A549 (cell line): ENCODE measurements around the gene LRRC4B. TPM values are rescaled to one million over a fixed set of nuclear protein-coding genes. Genes with fewer than 3 reads are reported as not detected.
A peak's percentile ranks its signal among the peaks of the same experiment; 100 is the strongest.

Experiments used
- ATAC-seq, 2 experiments: fragments of 200-7000 bp in 1 of 2; fragments of >200 bp in 1 of 2; cut with Nextera tagmentation in 1 of 2; cut with Tn5 transposase in 1 of 2; 3 replicates each; pipeline versions ENCODE4 v1.8.0 to v1.9.1; 2018 to 2020; ENCODE audit warnings: mild to moderate bottlenecking in 1 of 2, moderate library complexity in 1 of 2
- CTCF ChIA-PET: fragments of 300-600 bp; sonication (Branson Sonifier 250); formaldehyde crosslinking; extraction: SDS; loops from one replicate; lab custom pipeline; 2021; ENCODE audit warnings: antibody characterized with exemption, inconsistent platforms; lab: Yijun Ruan, JAX
- POLR2A ChIA-PET: fragments of 350-600 bp; formaldehyde crosslinking; extraction: SDS; loops from one replicate; lab custom pipeline; 2021; ENCODE audit warnings: antibody characterized with exemption, inconsistent platforms; lab: Yijun Ruan, JAX
- DNase-seq, 2 experiments: peaks; one replicate each; pipeline versions ENCODE4 v3.0.0 to v3.0.0-alpha.2; 2011 to 2016; ENCODE audit warnings: low read depth in 1 of 2, low spot score in 1 of 2
- FAIRE-seq: peaks from 2 replicates; lab custom pipeline; 2011; peaks lifted over from hg19 to GRCh38; lab: Jason Lieb, UNC
- H3K27ac ChIP-seq, 2 experiments: fragments of >200 bp; sonication (Bioruptor Twin); formaldehyde crosslinking; 3 replicates each; pipeline ENCODE4 v1.5.1; 2016 to 2017
- H3K4me1 ChIP-seq: fragments of >200 bp; sonication (Bioruptor Twin); formaldehyde crosslinking; 3 replicates; pipeline ENCODE4 v1.6.1; 2016
- H3K4me2 ChIP-seq: fragments of >200 bp; sonication (Bioruptor Twin); formaldehyde crosslinking; 3 replicates; pipeline ENCODE4 v1.6.1; 2016
- H3K4me3 ChIP-seq: fragments of >200 bp; sonication (Bioruptor Twin); formaldehyde crosslinking; 3 replicates; pipeline ENCODE4 v1.5.1; 2016
- H3K9me3 ChIP-seq: fragments of >200 bp; sonication (Bioruptor Twin); formaldehyde crosslinking; 3 replicates; pipeline ENCODE4 v1.6.1; 2016
- ATOH8 ChIP-seq: fragments of 250-450 bp; sonication (Bioruptor Pico); IDR thresholded peaks from 2 replicates; pipeline ENCODE4 v1.5.0; 2020; ENCODE audit warnings: low read depth, mild to moderate bottlenecking, moderate library complexity
- BCL3 ChIP-seq: fragments of >200 bp; sonication (Bioruptor Twin); formaldehyde crosslinking; IDR thresholded peaks from 3 replicates; pipeline ENCODE4 v1.6.1; 2016
- CBX2 ChIP-seq: fragments of 200-600 bp; sonication (generic); IDR thresholded peaks from 2 replicates; pipeline ENCODE4 v1.6.1; 2016; ENCODE audit warnings: low read depth, mild to moderate bottlenecking, borderline replicate concordance
- CBX8 ChIP-seq: fragments of 200-600 bp; sonication (generic); IDR thresholded peaks from 2 replicates; pipeline ENCODE4 v1.6.1; 2016
- CEBPB ChIP-seq, 2 experiments: fragments of >200 bp in 1 of 2; sonication (Bioruptor Twin) in 1 of 2; formaldehyde crosslinking in 1 of 2; IDR thresholded peaks; 2 replicates each; pipeline ENCODE4 v1.6.1; 2012 to 2016
- CHD4 ChIP-seq: fragments of 200-600 bp; sonication (generic); IDR thresholded peaks from 2 replicates; pipeline ENCODE4 v1.6.1; 2016; ENCODE audit warnings: antibody characterized with exemption, mild to moderate bottlenecking, borderline replicate concordance
- EHF ChIP-seq: fragments of 250-450 bp; sonication (Bioruptor Pico); IDR thresholded peaks from 2 replicates; pipeline ENCODE4 v1.5.0; 2020; ENCODE audit warnings: mild to moderate bottlenecking
- EHMT2 ChIP-seq: fragments of 200-600 bp; sonication (generic); IDR thresholded peaks from 2 replicates; pipeline ENCODE4 v1.6.1; 2016; ENCODE audit warnings: antibody characterized with exemption, low read depth, mild to moderate bottlenecking, moderate library complexity
- ELK1 ChIP-seq: fragments of 150-350 bp; IDR thresholded peaks from 2 replicates; pipeline ENCODE4 v1.6.1; 2014; ENCODE audit warnings: low read depth, mild to moderate bottlenecking, low read length
- EP300 ChIP-seq, 2 experiments: fragments of >200 bp; sonication (Bioruptor Twin); formaldehyde crosslinking; IDR thresholded peaks; 2 replicates in 1 of 2; 3 replicates in 1 of 2; pipeline ENCODE4 v1.6.1; 2016 to 2017
- ESRRA ChIP-seq: fragments of 150-350 bp; IDR thresholded peaks from 2 replicates; pipeline ENCODE4 v1.6.1; 2014; ENCODE audit warnings: mild to moderate bottlenecking, low read length, borderline replicate concordance
- GATA3 ChIP-seq: IDR thresholded peaks from 2 replicates; pipeline ENCODE4 v1.6.1; 2012; ENCODE audit warnings: borderline replicate concordance
- HES2 ChIP-seq: fragments of >200 bp; sonication (Bioruptor Twin); formaldehyde crosslinking; IDR thresholded peaks from 2 replicates; pipeline ENCODE4 v1.6.1; 2016
- HMGXB4 ChIP-seq: fragments of 250-450 bp; sonication (Bioruptor Pico); IDR thresholded peaks from 2 replicates; pipeline ENCODE4 v1.5.0; 2021; ENCODE audit warnings: mild to moderate bottlenecking, moderate library complexity, borderline replicate concordance
- HOXB5 ChIP-seq: fragments of 250-450 bp; sonication (Bioruptor Pico); IDR thresholded peaks from 2 replicates; pipeline ENCODE4 v1.5.0; 2020; ENCODE audit warnings: mild to moderate bottlenecking, moderate library complexity
- JUNB ChIP-seq: fragments of >200 bp; sonication (Bioruptor Twin); formaldehyde crosslinking; IDR thresholded peaks from 2 replicates; pipeline ENCODE4 v1.6.1; 2016
- KDM5A ChIP-seq: fragments of 200-600 bp; sonication (generic); IDR thresholded peaks from 2 replicates; pipeline ENCODE4 v1.6.1; 2016; ENCODE audit warnings: antibody characterized with exemption, mild to moderate bottlenecking
- MAFK ChIP-seq: fragments of 450-650 bp; IDR thresholded peaks from 2 replicates; pipeline ENCODE4 v1.6.1; 2014; ENCODE audit not compliant: partially characterized antibody
- MAX ChIP-seq: IDR thresholded peaks from 2 replicates; pipeline ENCODE4 v1.6.1; 2012
- MAZ ChIP-seq: fragments of 150-350 bp; IDR thresholded peaks from 2 replicates; pipeline ENCODE4 v1.6.1; 2014; ENCODE audit warnings: antibody characterized with exemption, low read depth, low read length, borderline replicate concordance
- MYC ChIP-seq: IDR thresholded peaks from 2 replicates; pipeline ENCODE4 v1.6.1; 2012; ENCODE audit warnings: mild to moderate bottlenecking, inconsistent platforms, low read length, improper control_type of control experiment, borderline replicate concordance
- NPAS2 ChIP-seq: fragments of 250-450 bp; sonication (Bioruptor Pico); IDR thresholded peaks from 2 replicates; pipeline ENCODE4 v1.8.0; 2022; ENCODE audit warnings: mild to moderate bottlenecking, moderate library complexity, borderline replicate concordance
- NR3C1 ChIP-seq: fragments of >200 bp; sonication (Bioruptor Twin); formaldehyde crosslinking; IDR thresholded peaks from 3 replicates; pipeline ENCODE4 v1.6.1; 2017
- RARB ChIP-seq: fragments of 250-450 bp; sonication (Bioruptor Pico); IDR thresholded peaks from 2 replicates; pipeline ENCODE4 v1.8.0; 2021; ENCODE audit warnings: mild to moderate bottlenecking, moderate library complexity
- RNF2 ChIP-seq: fragments of 200-600 bp; sonication (generic); IDR thresholded peaks from 2 replicates; pipeline ENCODE4 v1.6.1; 2016; ENCODE audit warnings: low read depth, mild to moderate bottlenecking, antibody characterized with exemption, moderate library complexity, borderline replicate concordance
- SMC3 ChIP-seq: fragments of >200 bp; sonication (Bioruptor Twin); formaldehyde crosslinking; IDR thresholded peaks from 3 replicates; pipeline ENCODE4 v1.6.1; 2018; ENCODE audit warnings: inconsistent platforms
- SREBF2 ChIP-seq: fragments of 450-650 bp; IDR thresholded peaks from 2 replicates; pipeline ENCODE4 v1.6.1; 2014; ENCODE audit warnings: mild to moderate bottlenecking, moderate library complexity
- TP53 ChIP-seq: fragments of 250-450 bp; sonication (Bioruptor Pico); IDR thresholded peaks from 2 replicates; pipeline ENCODE4 v1.5.0; 2021; ENCODE audit warnings: mild to moderate bottlenecking, moderate library complexity
- ZC3H11A ChIP-seq: fragments of 450-650 bp; IDR thresholded peaks from 2 replicates; pipeline ENCODE4 v1.6.1; 2014; ENCODE audit warnings: antibody characterized with exemption, mild to moderate bottlenecking
- ZFP36 ChIP-seq: fragments of 450-650 bp; IDR thresholded peaks from 2 replicates; pipeline ENCODE4 v1.6.1; 2014; ENCODE audit warnings: borderline replicate concordance; ENCODE audit not compliant: partially characterized antibody
- ZSCAN20 ChIP-seq: fragments of 250-450 bp; sonication (Bioruptor Pico); IDR thresholded peaks from 2 replicates; pipeline ENCODE4 v1.8.0; 2022; ENCODE audit warnings: mild to moderate bottlenecking, moderate library complexity
- WGBS: methylation state at CpG from one replicate; pipeline ENCODE4 v1.1.6; 2017; ENCODE audit errors: missing lambda C conversion rate; 5-methylcytosine and 5-hydroxymethylcytosine counted together
- polyA plus RNA-seq, 4 experiments: library from polyadenylated mRNA; depleted of rRNA in 3 of 4; stranded (reverse); fragments of >200 nt; fragmentation: RNase III in 1 of 4; extraction: RNeasy Plus Mini Kit Qiagen cat#74134 plus additional on column Dnase treatment in 1 of 4; gene quantifications; 2 replicates in 3 of 4; 3 replicates in 1 of 4; pipeline ENCODE4 v1.2.3, GENCODE V29; 2011 to 2017

Gene LRRC4B
- polyA plus RNA-seq, 2 of the 4 experiments (the other 2 are of a cell fraction) = 0.54 to 0.97 TPM

GRCh38 chr19:50516964-50517703 lies 51.1 kb downstream of the LRRC4B start:
- 39% methylated on average over 49 of the region's 53 CpGs for WGBS

GRCh38 chr19:50516456-50516855 lies 51.8 kb downstream of the LRRC4B start:
- 46% methylated on average over 12 of the region's 12 CpGs for WGBS
- Histone ChIP-seq H3K9me3 (no peaks in the 10 kb centered on the region; the same call in 2 of the 3 replicates), H3K4me3 (peak overlapping the region; percentile 13; the same call in 1 of the 3 replicates), H3K4me2 (peak overlapping the region; percentile 80), H3K27ac (peak overlapping the region in 1 of 2 experiments; percentile 59; a peak in 3 of 6 replicates), H3K4me1 (peaks cover 16% of the 10 kb centered on the region; the same call in 1 of the 3 replicates)
- FAIRE-seq = no peak
- ChIA-PET POLR2A (no interaction called here), CTCF (interaction anchor here (1.2 to 5.6 kb wide), 3 partner anchors 22 to 40 kb away, joined by 3 to 38 read pairs (median 12); no protein-coding TSS in a partner anchor)
- no peak for DNase-seq
- ATAC-seq = no peak
- no peak for TF ChIP-seq HES2
- TF ChIP-seq EP300 (IDR thresholded peaks at IDR 0.05) = no peak
- no peak for TF ChIP-seq HMGXB4 (CRISPR knock-in tag)
- no peak for TF ChIP-seq MYC
- TF ChIP-seq GATA3 = no peak
- no peak for TF ChIP-seq RARB (CRISPR knock-in tag)
- no peak for TF ChIP-seq ELK1
- no peak for TF ChIP-seq TP53 (CRISPR knock-in tag)
- no peak for TF ChIP-seq RNF2
- no peak for TF ChIP-seq EHMT2
- no peak for TF ChIP-seq NPAS2
- TF ChIP-seq ZC3H11A = no peak
- no peak for TF ChIP-seq JUNB
- no peak for TF ChIP-seq KDM5A
- TF ChIP-seq NR3C1 = no peak
- no peak for TF ChIP-seq MAFK
- no peak for TF ChIP-seq ATOH8

More at GRCh38 chr19:50516964-50517703, 51.1 kb downstream of the LRRC4B start:
- Histone ChIP-seq H3K4me3 (peak overlapping the region; percentile 13; the same call in 1 of the 3 replicates), H3K4me2 (peak overlapping the region; percentile 80), H3K9me3 (no peaks in the 10 kb centered on the region; the same call in 2 of the 3 replicates), H3K27ac (peak overlapping the region; percentile 5 to 59; a peak in 3 of 6 replicates), H3K4me1 (peaks cover 10% of the 10 kb centered on the region; the same call in 1 of the 3 replicates)
- DNase-seq = peak in 1 of 2 experiments; percentile 47
- TF ChIP-seq CEBPB (IDR thresholded peaks at IDR 0.05) (no peak), SREBF2 (no peak), NPAS2 (no peak), MAX (no peak), ESRRA (no peak), ZSCAN20 (CRISPR knock-in tag) (no peak), SMC3 (no peak), CHD4 (no peak), BCL3 (no peak), CBX8 (no peak), MAZ (no peak), HOXB5 (CRISPR knock-in tag) (no peak), EHF (CRISPR knock-in tag) (no peak), ZFP36 (no peak), MAFK (no peak), CBX2 (no peak)
- ChIA-PET CTCF (interaction anchor here (0.8 to 5.6 kb wide), 3 partner anchors 12 to 39 kb away, joined by 3 to 38 read pairs (median 12); no protein-coding TSS in a partner anchor), POLR2A (no interaction called here)
- no peak for FAIRE-seq
- ATAC-seq = peak in 1 of 2 experiments; percentile 7; a peak in 3 of 6 replicates
